Panc1 (cell line): ENCODE data around the gene MSGN1.

Experiments
- POLR2AphosphoS5 ChIP-seq: IDR thresholded peaks from 2 replicates; pipeline ENCODE4 v1.6.1; 2012; ENCODE audit warnings: mild to moderate bottlenecking, low read depth, low read length, moderate library complexity
- SIN3A ChIP-seq: IDR thresholded peaks from 2 replicates; pipeline ENCODE4 v1.6.1; 2012; ENCODE audit warnings: low read depth, mild to moderate bottlenecking, low read length, moderate library complexity, borderline replicate concordance; ENCODE audit not compliant: insufficient read depth
- TCF7L2 ChIP-seq: IDR thresholded peaks from 2 replicates; pipeline ENCODE4 v1.6.1; 2011; ENCODE audit warnings: mild to moderate bottlenecking, low read depth, low read length, inconsistent platforms
- TF ChIP-seq, protein P1 (sequence below): fragments of 450-650 bp; IDR thresholded peaks from 2 replicates; pipeline ENCODE4 v1.5.1; 2017; ENCODE audit warnings: mild to moderate bottlenecking
- TF ChIP-seq, protein P2 (sequence below), 2 experiments: IDR thresholded peaks; 2 replicates each; pipeline ENCODE4 v1.6.1; 2011 to 2012; ENCODE audit warnings: low read depth in 2 of 2, control low read depth in 1 of 2, low read length in 1 of 2, mild to moderate bottlenecking in 1 of 2, moderate library complexity in 1 of 2; ENCODE audit not compliant: insufficient read depth in 1 of 2

DNA sequence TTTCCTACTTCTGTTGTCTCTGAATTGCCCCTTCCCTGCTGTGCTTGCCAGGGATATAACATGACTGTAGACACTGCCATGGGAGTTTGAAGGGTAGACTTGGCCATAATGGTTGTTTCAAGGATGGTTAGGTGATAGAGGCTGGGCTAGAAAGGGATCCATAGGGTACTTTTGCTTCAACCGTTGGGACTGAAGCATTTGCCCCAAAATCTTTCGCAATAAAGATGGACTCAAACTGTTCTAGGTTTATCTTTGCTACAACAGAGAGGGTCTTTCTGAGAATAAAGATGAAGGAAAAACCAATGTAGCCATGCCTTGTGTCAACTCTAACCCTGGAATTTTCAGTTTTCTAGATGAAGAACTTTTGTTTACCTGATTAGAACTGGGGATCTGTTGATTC is 27.2 kb downstream of the MSGN1 start:
- TF ChIP-seq, protein P1, sequence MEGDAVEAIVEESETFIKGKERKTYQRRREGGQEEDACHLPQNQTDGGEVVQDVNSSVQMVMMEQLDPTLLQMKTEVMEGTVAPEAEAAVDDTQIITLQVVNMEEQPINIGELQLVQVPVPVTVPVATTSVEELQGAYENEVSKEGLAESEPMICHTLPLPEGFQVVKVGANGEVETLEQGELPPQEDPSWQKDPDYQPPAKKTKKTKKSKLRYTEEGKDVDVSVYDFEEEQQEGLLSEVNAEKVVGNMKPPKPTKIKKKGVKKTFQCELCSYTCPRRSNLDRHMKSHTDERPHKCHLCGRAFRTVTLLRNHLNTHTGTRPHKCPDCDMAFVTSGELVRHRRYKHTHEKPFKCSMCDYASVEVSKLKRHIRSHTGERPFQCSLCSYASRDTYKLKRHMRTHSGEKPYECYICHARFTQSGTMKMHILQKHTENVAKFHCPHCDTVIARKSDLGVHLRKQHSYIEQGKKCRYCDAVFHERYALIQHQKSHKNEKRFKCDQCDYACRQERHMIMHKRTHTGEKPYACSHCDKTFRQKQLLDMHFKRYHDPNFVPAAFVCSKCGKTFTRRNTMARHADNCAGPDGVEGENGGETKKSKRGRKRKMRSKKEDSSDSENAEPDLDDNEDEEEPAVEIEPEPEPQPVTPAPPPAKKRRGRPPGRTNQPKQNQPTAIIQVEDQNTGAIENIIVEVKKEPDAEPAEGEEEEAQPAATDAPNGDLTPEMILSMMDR, result no peak
- TF ChIP-seq SIN3A, result no peak
- no peak for TF ChIP-seq POLR2AphosphoS5
- TF ChIP-seq, protein P2, sequence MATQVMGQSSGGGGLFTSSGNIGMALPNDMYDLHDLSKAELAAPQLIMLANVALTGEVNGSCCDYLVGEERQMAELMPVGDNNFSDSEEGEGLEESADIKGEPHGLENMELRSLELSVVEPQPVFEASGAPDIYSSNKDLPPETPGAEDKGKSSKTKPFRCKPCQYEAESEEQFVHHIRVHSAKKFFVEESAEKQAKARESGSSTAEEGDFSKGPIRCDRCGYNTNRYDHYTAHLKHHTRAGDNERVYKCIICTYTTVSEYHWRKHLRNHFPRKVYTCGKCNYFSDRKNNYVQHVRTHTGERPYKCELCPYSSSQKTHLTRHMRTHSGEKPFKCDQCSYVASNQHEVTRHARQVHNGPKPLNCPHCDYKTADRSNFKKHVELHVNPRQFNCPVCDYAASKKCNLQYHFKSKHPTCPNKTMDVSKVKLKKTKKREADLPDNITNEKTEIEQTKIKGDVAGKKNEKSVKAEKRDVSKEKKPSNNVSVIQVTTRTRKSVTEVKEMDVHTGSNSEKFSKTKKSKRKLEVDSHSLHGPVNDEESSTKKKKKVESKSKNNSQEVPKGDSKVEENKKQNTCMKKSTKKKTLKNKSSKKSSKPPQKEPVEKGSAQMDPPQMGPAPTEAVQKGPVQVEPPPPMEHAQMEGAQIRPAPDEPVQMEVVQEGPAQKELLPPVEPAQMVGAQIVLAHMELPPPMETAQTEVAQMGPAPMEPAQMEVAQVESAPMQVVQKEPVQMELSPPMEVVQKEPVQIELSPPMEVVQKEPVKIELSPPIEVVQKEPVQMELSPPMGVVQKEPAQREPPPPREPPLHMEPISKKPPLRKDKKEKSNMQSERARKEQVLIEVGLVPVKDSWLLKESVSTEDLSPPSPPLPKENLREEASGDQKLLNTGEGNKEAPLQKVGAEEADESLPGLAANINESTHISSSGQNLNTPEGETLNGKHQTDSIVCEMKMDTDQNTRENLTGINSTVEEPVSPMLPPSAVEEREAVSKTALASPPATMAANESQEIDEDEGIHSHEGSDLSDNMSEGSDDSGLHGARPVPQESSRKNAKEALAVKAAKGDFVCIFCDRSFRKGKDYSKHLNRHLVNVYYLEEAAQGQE (IDR thresholded peaks at IDR 0.05; ENCODE audit: insufficient read depth in 1 of 2, low read depth in 2 of 2, low read length in 1 of 2), result no peak
- TF ChIP-seq TCF7L2, result no peak
